ENCODE results near the gene ATP6V1F.

DNA sequence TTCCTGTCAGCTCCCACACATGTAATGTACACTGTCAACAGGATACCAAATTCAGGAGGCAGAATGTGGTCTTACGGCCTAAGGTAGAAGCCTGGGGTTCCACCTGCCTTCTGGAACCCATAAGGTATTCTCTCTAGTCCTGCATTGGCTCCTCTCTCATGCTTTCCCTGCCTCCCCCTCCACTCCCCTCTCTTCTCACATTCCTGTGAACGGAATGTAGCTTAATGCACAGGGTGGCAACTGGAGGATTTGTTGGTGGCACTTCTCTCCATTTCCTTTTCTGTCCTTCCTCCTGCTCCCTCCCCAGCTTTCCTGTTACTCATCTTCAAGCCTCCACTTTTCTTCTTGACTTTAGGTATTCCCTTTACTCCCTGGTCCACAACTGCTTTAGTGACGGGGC is 44.0 kb upstream of the ATP6V1F start:
- TF ChIP-seq, protein P1, sequence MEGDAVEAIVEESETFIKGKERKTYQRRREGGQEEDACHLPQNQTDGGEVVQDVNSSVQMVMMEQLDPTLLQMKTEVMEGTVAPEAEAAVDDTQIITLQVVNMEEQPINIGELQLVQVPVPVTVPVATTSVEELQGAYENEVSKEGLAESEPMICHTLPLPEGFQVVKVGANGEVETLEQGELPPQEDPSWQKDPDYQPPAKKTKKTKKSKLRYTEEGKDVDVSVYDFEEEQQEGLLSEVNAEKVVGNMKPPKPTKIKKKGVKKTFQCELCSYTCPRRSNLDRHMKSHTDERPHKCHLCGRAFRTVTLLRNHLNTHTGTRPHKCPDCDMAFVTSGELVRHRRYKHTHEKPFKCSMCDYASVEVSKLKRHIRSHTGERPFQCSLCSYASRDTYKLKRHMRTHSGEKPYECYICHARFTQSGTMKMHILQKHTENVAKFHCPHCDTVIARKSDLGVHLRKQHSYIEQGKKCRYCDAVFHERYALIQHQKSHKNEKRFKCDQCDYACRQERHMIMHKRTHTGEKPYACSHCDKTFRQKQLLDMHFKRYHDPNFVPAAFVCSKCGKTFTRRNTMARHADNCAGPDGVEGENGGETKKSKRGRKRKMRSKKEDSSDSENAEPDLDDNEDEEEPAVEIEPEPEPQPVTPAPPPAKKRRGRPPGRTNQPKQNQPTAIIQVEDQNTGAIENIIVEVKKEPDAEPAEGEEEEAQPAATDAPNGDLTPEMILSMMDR (IDR thresholded peaks at IDR 0.05) = no peak
- no peak for TF ChIP-seq ZFX (IDR thresholded peaks at IDR 0.05; ENCODE audit: borderline replicate concordance)

Data from 22Rv1 (cell line).